HEK293T (cell line): ENCODE data around the gene DMAP1.

Experiments used
- NFRKB ChIP-seq: fragments of 450-650 bp; IDR thresholded peaks from 2 replicates; pipeline ENCODE4 v1.6.1; 2016; ENCODE audit warnings: mild to moderate bottlenecking, moderate library complexity
- PKNOX1 ChIP-seq: fragments of 450-650 bp; IDR thresholded peaks from 2 replicates; pipeline ENCODE4 v1.6.1; 2016

DNA sequence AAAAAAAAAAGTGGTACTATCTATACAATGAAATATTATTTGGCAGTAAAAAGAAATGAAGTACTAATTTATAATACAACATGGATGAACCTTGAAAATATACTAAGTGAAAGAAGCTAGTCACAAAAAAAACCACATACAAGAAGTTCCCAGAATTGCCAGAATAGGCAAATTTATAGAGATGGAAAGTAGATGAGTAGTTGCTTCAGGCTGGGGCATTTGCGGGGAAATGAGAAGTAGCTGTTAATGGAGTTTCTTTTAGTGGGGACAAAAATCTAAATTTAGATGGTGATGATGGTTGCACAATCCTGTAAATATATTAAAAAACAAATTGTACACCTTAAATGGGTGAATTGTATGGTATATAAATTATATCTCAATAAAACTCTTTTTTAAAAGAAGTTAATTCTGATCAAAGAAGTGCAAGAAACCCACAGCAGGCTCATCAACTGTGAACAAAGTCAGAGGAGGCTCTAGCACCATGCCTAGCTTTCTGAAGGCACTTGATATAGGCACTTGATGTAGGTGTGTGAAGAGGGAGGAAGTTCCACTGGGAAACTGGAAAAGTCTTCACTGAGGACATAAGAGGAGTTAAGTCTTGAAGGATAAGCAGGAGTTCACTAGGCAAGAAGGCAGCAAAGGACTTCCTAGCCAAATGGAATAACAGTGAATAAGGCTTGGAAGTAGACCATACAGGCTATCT is 52.5 kb downstream of the DMAP1 start:
- no peak for TF ChIP-seq NFRKB
- no peak for TF ChIP-seq PKNOX1
